Suprapubic skin (tissue), 4 donors: ENCODE results near the gene PRR7. TPM values are rescaled to one million over a fixed set of nuclear protein-coding genes. Genes with fewer than 3 reads are reported as not detected.
A peak's percentile ranks its signal among the peaks of the same experiment; 100 is the strongest.

ENCODE experiments used
- DNase-seq, 2 donors: peaks; one replicate each; pipeline ENCODE4 v3.0.0-alpha.2; 2019; ENCODE audit warnings: low spot score in 2 of 2
- H3K27ac ChIP-seq: fragments of 200-600 bp; sonication (generic); one replicate; pipeline ENCODE4 v1.5.1; 2019
- H3K27me3 ChIP-seq: fragments of 200-600 bp; sonication (generic); one replicate; pipeline ENCODE4 v1.5.1; 2019
- H3K36me3 ChIP-seq: fragments of 200-600 bp; sonication (generic); one replicate; pipeline ENCODE4 v1.5.1; 2019
- H3K4me1 ChIP-seq: fragments of 200-600 bp; sonication (generic); one replicate; pipeline ENCODE4 v1.5.1; 2019
- H3K4me3 ChIP-seq: fragments of 200-600 bp; sonication (generic); one replicate; pipeline ENCODE4 v1.5.1; 2019; ENCODE audit warnings: mild to moderate bottlenecking
- H3K9me3 ChIP-seq: fragments of 200-600 bp; sonication (generic); one replicate; pipeline ENCODE4 v1.5.1; 2019
- CTCF ChIP-seq, 2 donors: fragments of 200-600 bp in 1 of 2; fragments of 450-650 bp in 1 of 2; sonication (generic) in 1 of 2; IDR thresholded peaks; one replicate each; pipeline ENCODE4 v1.5.1; 2016 to 2019; ENCODE audit warnings: antibody characterized with exemption in 2 of 2, mild to moderate bottlenecking in 1 of 2, moderate library complexity in 1 of 2
- EP300 ChIP-seq: sonication (generic); formaldehyde crosslinking; IDR thresholded peaks from one replicate; pipeline ENCODE4 v1.6.1; 2017; ENCODE audit warnings: antibody characterized with exemption
- POLR2A ChIP-seq, 2 donors: fragments of 450-650 bp; IDR thresholded peaks; one replicate each; pipeline ENCODE4 v1.6.1; 2017; ENCODE audit warnings: antibody characterized with exemption in 2 of 2, mild to moderate bottlenecking in 2 of 2, moderate library complexity in 2 of 2
- POLR2AphosphoS5 ChIP-seq, 3 donors: sonication (generic); formaldehyde crosslinking; IDR thresholded peaks; one replicate each; pipeline ENCODE4 v1.6.1; 2017; ENCODE audit warnings: antibody characterized with exemption in 3 of 3
- WGBS: methylation state at CpG from one replicate; pipeline ENCODE4 v1.1.5; 2018; 5-methylcytosine and 5-hydroxymethylcytosine counted together
- total RNA-seq, 4 donors: library from RNA; depleted of rRNA; stranded (reverse); fragments of >200 nt; gene quantifications; one replicate each; pipeline ENCODE4 v1.1.0, GENCODE V29; 2016

PRR7 gene
- total RNA-seq, 4 donors from 2014 or later, result 5.7 to 9.8 (median 7.8) TPM

- Histone ChIP-seq H3K4me3 (no peak overlapping the region), H3K4me1 (peaks cover 76% of the 10 kb centered on the region), H3K36me3 (peaks cover 3% of the 10 kb centered on the region), H3K9me3 (no peaks in the 10 kb centered on the region), H3K27ac (peak overlapping the region; percentile 46), H3K27me3 (no peaks in the 10 kb centered on the region)
- DNase-seq, result no peak
- WGBS, result 64% methylated on average over 17 of the region's 17 CpGs
- no peak for TF ChIP-seq POLR2A (IDR thresholded peaks at IDR 0.05)
- TF ChIP-seq CTCF (IDR thresholded peaks at IDR 0.05), result no peak
- no peak for TF ChIP-seq EP300
- TF ChIP-seq POLR2AphosphoS5 (IDR thresholded peaks at IDR 0.05), result no peak
Measured at GRCh38 chr5:177452688-177453638, 6.3 kb downstream of the PRR7 start.

- Histone ChIP-seq H3K4me1 (peaks cover 66% of the 10 kb centered on the region), H3K27me3 (no peaks in the 10 kb centered on the region), H3K36me3 (peaks cover 12% of the 10 kb centered on the region), H3K9me3 (no peaks in the 10 kb centered on the region), H3K4me3 (peak overlapping the region; percentile 74), H3K27ac (peak overlapping the region; percentile 46)
- WGBS, result 1% methylated on average over 27 of the region's 31 CpGs
- TF ChIP-seq EP300 (no peak), POLR2AphosphoS5 (IDR thresholded peaks at IDR 0.05) (no peak), CTCF (IDR thresholded peaks at IDR 0.05) (no peak), POLR2A (IDR thresholded peaks at IDR 0.05) (no peak)
- no peak for DNase-seq
Measured at GRCh38 chr5:177453852-177454396, 7.3 kb downstream of the PRR7 start.

GRCh38 chr5:177454397-177455035, 7.9 kb downstream of the PRR7 start:
- H3K27me3 ChIP-seq, result no peaks in the 10 kb centered on the region
- WGBS, result under 1% methylated on average over 20 of the region's 84 CpGs
- DNase-seq, result peak; percentile 95
- H3K36me3 ChIP-seq, result peaks cover 17% of the 10 kb centered on the region
- TF ChIP-seq CTCF (IDR thresholded peaks at IDR 0.05), result peak; percentile 93 to 97
- TF ChIP-seq EP300, result no peak
- peak in 1 of 3 donors; percentile 29 for TF ChIP-seq POLR2AphosphoS5 (IDR thresholded peaks at IDR 0.05)
- no peaks in the 10 kb centered on the region for H3K9me3 ChIP-seq
- peak overlapping the region; percentile 46 for H3K27ac ChIP-seq
- H3K4me1 ChIP-seq, result peaks cover 63% of the 10 kb centered on the region
- H3K4me3 ChIP-seq, result peak overlapping the region; percentile 74

GRCh38 chr5:177455036-177455660, 8.5 kb downstream of the PRR7 start:
- Histone ChIP-seq H3K9me3 (no peaks in the 10 kb centered on the region), H3K27ac (peak overlapping the region; percentile 46), H3K4me1 (peaks cover 56% of the 10 kb centered on the region), H3K27me3 (no peaks in the 10 kb centered on the region), H3K36me3 (peaks cover 23% of the 10 kb centered on the region), H3K4me3 (peak overlapping the region; percentile 74)
- peak; percentile 48 to 65 for TF ChIP-seq CTCF (IDR thresholded peaks at IDR 0.05)
- no peak for TF ChIP-seq POLR2A (IDR thresholded peaks at IDR 0.05)
- 0% methylated on average over 6 of the region's 80 CpGs for WGBS
- DNase-seq, result peak in 1 of 2 donors; percentile 89
